Vagina (tissue), 2 donors: ENCODE measurements around the gene NKAIN2.

ENCODE experiments used
- POLR2A ChIP-seq, 2 donors: fragments of 450-650 bp; IDR thresholded peaks; one replicate each; pipeline ENCODE4 v1.6.1; 2017; ENCODE audit warnings: antibody characterized with exemption in 2 of 2, mild to moderate bottlenecking in 2 of 2, moderate library complexity in 2 of 2
- TF ChIP-seq, protein P1 (sequence below), 3 experiments: fragments of 450-650 bp in 2 of 3; fragments of 200-600 bp in 1 of 3; sonication (generic) in 1 of 3; IDR thresholded peaks; one replicate each; pipeline ENCODE4 v1.5.1; 2017 to 2019; ENCODE audit warnings: antibody characterized with exemption in 3 of 3, mild to moderate bottlenecking in 2 of 3, moderate library complexity in 2 of 3

DNA sequence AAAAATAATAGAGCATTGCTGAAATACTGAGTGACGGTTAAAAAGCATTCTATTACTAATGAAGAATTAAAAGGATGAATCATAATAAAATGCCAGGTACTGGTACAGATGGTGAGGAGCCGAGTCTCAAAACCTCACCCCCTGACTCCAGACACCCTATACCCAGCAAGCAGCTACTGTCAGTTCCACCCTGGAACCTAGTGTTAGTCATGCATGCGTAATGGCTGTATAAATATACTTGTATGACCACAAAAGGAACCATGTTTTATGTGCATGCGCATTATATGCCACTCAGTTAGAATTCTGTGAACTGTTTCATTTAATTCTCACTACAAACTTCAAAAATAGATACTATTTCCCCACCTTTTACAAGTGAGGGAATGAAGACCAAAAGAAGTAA is 589.9 kb downstream of the NKAIN2 start:
- TF ChIP-seq POLR2A (IDR thresholded peaks at IDR 0.05) = no peak
- TF ChIP-seq, protein P1, sequence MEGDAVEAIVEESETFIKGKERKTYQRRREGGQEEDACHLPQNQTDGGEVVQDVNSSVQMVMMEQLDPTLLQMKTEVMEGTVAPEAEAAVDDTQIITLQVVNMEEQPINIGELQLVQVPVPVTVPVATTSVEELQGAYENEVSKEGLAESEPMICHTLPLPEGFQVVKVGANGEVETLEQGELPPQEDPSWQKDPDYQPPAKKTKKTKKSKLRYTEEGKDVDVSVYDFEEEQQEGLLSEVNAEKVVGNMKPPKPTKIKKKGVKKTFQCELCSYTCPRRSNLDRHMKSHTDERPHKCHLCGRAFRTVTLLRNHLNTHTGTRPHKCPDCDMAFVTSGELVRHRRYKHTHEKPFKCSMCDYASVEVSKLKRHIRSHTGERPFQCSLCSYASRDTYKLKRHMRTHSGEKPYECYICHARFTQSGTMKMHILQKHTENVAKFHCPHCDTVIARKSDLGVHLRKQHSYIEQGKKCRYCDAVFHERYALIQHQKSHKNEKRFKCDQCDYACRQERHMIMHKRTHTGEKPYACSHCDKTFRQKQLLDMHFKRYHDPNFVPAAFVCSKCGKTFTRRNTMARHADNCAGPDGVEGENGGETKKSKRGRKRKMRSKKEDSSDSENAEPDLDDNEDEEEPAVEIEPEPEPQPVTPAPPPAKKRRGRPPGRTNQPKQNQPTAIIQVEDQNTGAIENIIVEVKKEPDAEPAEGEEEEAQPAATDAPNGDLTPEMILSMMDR (IDR thresholded peaks at IDR 0.05) = no peak
